Epithelial cell of proximal tubule (primary cell): ENCODE measurements around the gene HYAL3. TPM values are rescaled to one million over a fixed set of nuclear protein-coding genes. Genes with fewer than 3 reads are reported as not detected.

Experiments
- DNase-seq: peaks from one replicate; pipeline ENCODE4 v3.0.0-alpha.2; 2011; ENCODE audit warnings: low read depth
- H3K4me3 ChIP-seq: 2 replicates; pipeline ENCODE4 v1.5.1; 2011; ENCODE audit warnings: low read depth, mild to moderate bottlenecking, low read length
- CTCF ChIP-seq: conservative IDR thresholded peaks from 2 replicates; pipeline ENCODE4 v1.5.1; 2012; ENCODE audit warnings: low read depth, mild to moderate bottlenecking, low read length
- total RNA-seq: library from RNA; depleted of rRNA; stranded (reverse); fragments of >200 nt; gene quantifications from 2 replicates; pipeline ENCODE4 v1.2.3, GENCODE V29; 2015

Gene HYAL3
- total RNA-seq, 1 donor from 2014 or later = 7.8 TPM

- no peak for DNase-seq
- no peak for TF ChIP-seq CTCF
- H3K4me3 ChIP-seq = no peak overlapping the region
Observed at GRCh38 chr3:50258979-50259378, 40.2 kb downstream of the HYAL3 start.

GRCh38 chr3:50258029-50258680, 41.0 kb downstream of the HYAL3 start:
- TF ChIP-seq CTCF = no peak
- H3K4me3 ChIP-seq = no peak overlapping the region
- DNase-seq = no peak

GRCh38 chr3:50256978-50257890, 42.0 kb downstream of the HYAL3 start:
- H3K4me3 ChIP-seq = no peak overlapping the region
- DNase-seq = no peak
- peak; percentile 72 for TF ChIP-seq CTCF

- TF ChIP-seq CTCF = no peak
- no peak overlapping the region for H3K4me3 ChIP-seq
- no peak for DNase-seq
Observed at GRCh38 chr3:50255251-50255615, 44.0 kb downstream of the HYAL3 start.

GRCh38 chr3:50254577-50255250, 44.5 kb downstream of the HYAL3 start:
- no peak for DNase-seq
- H3K4me3 ChIP-seq = no peak overlapping the region
- no peak for TF ChIP-seq CTCF

- H3K4me3 ChIP-seq = no peak overlapping the region
- no peak for TF ChIP-seq CTCF
- no peak for DNase-seq
Observed at GRCh38 chr3:50251220-50251619, 48.0 kb downstream of the HYAL3 start.
